ENCODE results near the gene CLDN5.
A peak's percentile ranks its signal among the peaks of the same experiment; 100 is the strongest.

Gene CLDN5

DNA sequence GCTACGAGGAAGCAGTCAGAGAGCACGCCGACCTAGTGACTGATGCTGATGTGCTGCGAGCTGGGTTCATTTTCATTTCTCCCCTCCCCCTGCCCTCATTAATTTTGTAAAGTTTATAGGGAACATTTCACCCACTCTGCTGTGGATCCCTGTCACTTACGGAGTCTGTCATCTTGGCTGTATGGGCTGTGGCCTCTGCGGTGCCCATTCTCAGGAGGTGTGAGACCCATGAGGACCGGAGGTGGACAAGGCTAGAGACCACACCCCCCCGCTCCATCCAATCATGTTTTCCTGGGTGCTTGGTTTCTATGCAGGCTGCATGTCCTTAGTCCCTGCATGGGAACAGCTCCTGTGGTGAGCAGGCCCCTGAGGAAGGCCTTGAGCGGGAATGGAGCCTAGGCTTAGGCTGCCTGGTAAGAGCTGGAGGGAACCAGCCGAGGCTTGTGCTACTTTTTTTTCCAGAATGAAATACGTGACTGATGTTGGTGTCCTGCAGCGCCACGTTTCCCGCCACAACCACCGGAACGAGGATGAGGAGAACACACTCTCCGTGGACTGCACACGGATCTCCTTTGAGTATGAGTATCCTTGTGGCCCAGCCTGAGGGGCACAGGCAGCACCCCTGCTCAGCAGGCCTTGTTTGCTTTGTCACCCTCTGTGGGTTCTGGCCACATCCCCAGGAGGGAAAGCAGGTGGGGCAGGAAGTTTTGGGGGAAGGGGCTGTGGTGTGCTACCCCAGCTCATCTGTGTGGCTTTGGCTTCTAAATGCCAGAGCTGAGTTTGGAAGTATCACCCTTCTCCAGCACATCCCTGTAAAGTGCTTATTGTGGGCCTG is 19.1 kb downstream of the CLDN5 start:
- no peak for TF ChIP-seq CTCF (conservative IDR thresholded peaks at IDR 0.05; ENCODE audit: low read depth, low read length)
- H3K4me3 ChIP-seq (ENCODE audit: low read depth, low read length): no peak overlapping the region
- DNase-seq (ENCODE audit: low read depth): no peak

- no peak overlapping the region for H3K4me3 ChIP-seq (ENCODE audit: low read depth, low read length)
- no peak for DNase-seq (ENCODE audit: low read depth)
- peak; percentile 15 for TF ChIP-seq CTCF (conservative IDR thresholded peaks at IDR 0.05; ENCODE audit: low read depth, low read length)
Observed at GRCh38 chr22:19503869-19504268, 20.3 kb downstream of the CLDN5 start.

DNA sequence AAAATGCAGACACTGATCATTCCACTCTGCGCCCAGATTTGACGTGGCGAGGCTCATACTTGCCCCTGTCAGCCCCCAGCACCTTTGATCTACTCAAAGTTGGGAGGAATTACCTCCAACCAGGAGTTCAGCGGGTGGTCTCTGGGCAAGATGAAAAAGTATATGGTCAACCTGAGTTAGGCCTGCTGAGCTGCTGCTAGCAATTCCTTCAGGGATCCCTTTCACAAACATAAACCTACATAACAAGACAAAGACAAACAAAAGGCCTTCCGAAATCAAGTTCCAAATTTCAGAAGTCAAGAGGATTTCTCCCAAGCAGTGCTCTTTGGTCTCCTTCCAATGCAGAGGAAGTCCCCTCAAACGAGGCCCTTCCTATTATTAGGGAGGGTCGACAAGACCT is 20.8 kb downstream of the CLDN5 start:
- no peak for DNase-seq (ENCODE audit: low read depth)
- TF ChIP-seq CTCF (conservative IDR thresholded peaks at IDR 0.05; ENCODE audit: low read depth, low read length): no peak
- no peak overlapping the region for H3K4me3 ChIP-seq (ENCODE audit: low read depth, low read length)

- TF ChIP-seq CTCF (conservative IDR thresholded peaks at IDR 0.05; ENCODE audit: low read depth, low read length): no peak
- no peak overlapping the region for H3K4me3 ChIP-seq (ENCODE audit: low read depth, low read length)
- DNase-seq (ENCODE audit: low read depth): no peak
Observed at GRCh38 chr22:19501897-19502447, 22.2 kb downstream of the CLDN5 start.

GRCh38 chr22:19499880-19500242 is 24.3 kb downstream of the CLDN5 start:
- H3K4me3 ChIP-seq (ENCODE audit: low read depth, low read length): no peak overlapping the region
- no peak for DNase-seq (ENCODE audit: low read depth)
- TF ChIP-seq CTCF (conservative IDR thresholded peaks at IDR 0.05; ENCODE audit: low read depth, low read length): no peak

- no peak for DNase-seq (ENCODE audit: low read depth)
- no peak for TF ChIP-seq CTCF (conservative IDR thresholded peaks at IDR 0.05; ENCODE audit: low read depth, low read length)
- no peak overlapping the region for H3K4me3 ChIP-seq (ENCODE audit: low read depth, low read length)
Observed at GRCh38 chr22:19499236-19499879, 24.9 kb downstream of the CLDN5 start.
